ENCODE data around the gene RAB25. TPM values are rescaled to one million over a fixed set of nuclear protein-coding genes. Genes with fewer than 3 reads are reported as not detected.
"Not testable (repeated sequence)": the region's sequence is repeated elsewhere in the genome, so short reads cannot be mapped to it uniquely, and the experiment has no call there.

Gene RAB25
- total RNA-seq, 1 donor, result under 0.01 TPM

DNA sequence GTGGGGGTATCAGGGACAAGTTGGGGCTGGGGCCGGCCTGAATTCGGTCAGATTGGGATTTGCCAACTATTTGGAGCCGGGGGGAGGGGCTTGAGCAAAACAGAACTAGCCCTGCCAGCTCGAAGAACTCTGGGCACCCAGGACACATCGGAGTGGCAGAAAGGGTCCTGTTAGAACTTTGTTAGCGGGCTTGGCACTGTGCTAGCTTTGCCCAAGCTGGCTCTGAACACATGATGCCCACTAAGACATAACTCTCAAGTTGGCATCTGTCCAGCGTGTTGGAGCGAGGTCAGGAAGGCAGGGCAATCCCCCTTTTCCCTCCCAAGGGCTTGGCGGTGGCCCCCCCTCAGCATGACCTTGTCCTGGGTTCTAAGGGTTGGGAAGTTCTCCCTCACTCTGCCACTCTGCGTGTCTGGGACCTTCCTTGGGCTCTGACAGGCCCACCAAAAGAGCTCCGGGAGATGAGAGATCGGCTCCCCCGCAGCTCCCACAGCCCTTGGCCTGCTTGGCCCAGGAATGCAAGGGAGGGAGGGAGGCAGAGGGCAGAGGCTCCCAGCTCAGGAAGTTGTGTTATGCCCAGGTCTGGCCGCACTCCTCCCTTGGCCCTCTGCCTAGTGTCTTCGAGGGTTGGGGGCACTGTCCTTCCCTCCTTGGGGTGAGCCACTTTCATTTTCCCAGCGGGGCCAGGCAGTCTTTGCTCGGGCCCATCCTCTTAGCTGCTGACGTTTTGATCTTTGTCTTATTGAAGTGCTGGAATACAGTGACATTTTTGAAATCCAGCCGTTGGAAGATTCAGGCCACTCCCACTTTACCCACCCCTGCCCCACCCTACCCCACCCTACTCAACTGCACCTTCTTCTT is 54.8 kb downstream of the RAB25 start:
- DNase-seq (ENCODE audit: low read depth in 2 of 3, low spot score in 2 of 3), result no peak

DNA sequence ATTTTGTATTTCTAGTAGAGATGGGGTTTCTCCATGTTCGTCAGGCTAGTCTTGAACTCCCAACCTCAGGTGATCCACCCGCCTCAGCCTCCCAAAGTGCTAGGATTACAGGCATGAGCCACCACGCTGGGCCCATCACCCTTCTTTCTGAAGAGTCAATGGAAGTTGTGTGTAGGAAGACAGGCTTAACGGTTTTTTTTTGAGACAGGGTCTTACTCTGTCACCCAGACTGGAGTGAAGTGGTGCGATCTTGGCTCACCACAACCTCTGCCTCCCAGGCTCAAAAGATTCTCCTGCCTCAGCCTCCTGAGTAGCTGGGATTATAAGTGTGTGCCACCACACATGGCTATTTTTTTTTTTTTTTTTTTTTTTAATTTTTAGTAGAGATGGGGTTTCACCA is 55.8 kb downstream of the RAB25 start:
- DNase-seq (ENCODE audit: low read depth in 2 of 3, low spot score in 2 of 3), result not testable (repeated sequence)

DNA sequence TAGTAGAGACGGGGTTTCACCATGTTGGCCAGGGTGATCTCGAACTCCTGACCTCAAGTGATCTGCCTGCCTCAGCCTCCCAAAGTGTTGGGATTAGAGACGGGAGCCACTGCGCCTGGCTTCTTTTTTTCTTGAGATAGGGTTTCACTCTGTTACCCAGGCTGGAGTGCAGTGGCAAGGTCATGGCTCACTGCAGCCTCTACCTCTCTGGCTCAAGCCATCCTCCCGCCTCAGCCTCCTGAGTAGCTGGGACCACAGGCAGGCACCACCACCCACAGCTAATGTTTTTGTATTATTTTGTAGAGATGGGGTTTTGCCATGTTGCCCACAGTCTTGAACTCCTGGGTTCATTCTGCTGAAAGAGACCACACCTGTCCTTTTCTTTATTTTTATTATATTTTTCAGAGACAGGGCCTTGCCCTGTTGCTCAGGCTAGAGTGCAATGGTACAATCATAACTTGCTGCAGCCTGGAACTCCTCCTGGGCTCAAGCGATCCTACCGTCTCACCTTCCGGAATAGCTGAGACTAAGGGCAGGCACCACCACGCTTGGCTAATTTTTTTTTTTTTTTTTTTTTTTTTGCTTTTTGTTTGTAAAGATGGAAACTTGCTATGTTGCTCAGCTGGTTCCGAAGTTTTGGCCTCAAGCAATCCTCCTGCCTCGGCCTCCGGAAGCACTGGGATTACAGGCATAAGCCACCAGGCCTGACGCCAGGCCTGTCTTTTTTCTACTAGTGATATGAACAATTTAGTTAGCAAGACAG is 56.6 kb downstream of the RAB25 start:
- DNase-seq (ENCODE audit: low read depth in 2 of 3, low spot score in 2 of 3), result no peak

DNA sequence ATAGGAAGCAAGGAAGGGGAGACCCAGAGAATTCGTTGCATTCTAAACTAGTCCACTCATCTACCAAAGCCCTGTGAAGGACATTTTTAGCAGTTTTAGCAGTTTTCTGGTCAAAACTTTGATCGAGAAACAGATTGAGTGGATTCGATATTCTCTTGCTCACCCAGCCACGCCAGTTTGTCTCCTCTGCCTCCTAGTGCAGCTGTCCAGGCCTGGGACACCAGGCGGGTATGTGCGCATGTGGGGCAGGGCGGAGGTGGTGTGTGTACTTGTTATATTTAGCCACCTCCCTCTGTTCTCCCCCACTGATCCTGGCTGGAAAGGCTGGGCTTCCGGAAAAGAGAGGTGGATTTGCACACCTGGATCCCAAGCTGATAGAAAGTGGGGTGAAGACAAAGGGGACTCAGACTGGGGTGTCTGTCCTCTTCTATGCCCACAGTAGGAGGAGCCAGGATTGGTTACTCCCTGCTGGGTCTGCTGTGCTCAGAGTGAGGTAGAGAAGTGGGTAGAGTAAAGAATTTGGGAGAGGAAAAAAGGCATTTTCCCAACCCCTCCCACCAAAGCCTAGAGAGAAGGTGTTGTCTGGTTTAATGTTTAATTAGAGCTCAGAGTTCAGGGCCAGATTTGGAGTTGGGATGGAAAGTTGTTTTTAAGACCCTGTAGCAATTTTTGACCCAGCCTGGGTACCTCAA is 57.4 kb downstream of the RAB25 start:
- no peak for DNase-seq (ENCODE audit: low read depth in 2 of 3, low spot score in 2 of 3)

DNA sequence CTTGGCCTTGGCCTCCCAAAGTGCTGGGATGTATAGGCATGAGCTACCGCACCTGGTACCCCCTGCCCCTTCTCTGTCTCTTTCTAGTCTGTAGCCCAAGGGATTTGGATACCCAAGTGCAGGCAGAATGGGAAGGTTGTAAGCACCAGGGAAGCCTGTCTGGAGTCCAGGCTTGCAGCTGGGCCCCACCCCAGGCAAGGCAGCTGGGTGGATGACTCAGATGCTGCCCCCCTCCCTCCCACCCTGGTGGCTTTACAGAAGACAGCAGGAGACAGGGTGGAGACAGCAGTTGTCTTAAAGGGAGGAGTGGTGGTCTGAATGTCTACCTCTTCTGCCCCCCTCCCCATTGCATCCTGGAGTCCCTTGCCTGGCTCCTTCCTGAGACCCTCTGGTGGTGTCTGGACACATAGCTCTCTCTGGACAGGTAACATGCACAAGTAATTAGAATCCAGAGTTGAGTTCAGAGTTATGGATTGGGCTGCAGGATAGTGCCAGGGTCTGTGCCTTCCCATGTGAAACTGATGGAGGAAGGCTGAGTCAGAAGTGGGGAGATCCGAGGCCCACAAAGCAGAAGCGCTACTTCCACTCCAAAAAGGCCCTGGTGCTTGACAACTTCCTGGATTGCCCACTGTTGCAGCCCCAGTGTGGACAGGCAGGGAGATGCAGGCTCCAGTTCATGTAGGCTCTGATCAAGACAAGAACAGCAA is 58.7 kb downstream of the RAB25 start:
- DNase-seq (ENCODE audit: low read depth in 2 of 3, low spot score in 2 of 3), result peak in 2 of 3 donors; percentile 69 to 70

Other genes starting within 250 kb of the RAB25 start
- 26.4 TPM for gene GON4L, start 203.9 kb upstream of the RAB25 start, total RNA-seq
- gene SYT11, start 201.6 kb upstream of the RAB25 start, total RNA-seq, result 27.2 TPM
- 45.8 TPM for gene RIT1, start 149.8 kb upstream of the RAB25 start, total RNA-seq
- 45.2 TPM for gene KHDC4, start 126.7 kb upstream of the RAB25 start, total RNA-seq
- gene RXFP4, start 119.5 kb upstream of the RAB25 start, total RNA-seq, result not detected
- gene ARHGEF2, start 82.6 kb upstream of the RAB25 start, total RNA-seq, result 291 TPM
- 713 TPM for gene SSR2, start 40.2 kb upstream of the RAB25 start, total RNA-seq
- 17.5 TPM for gene UBQLN4, start 7.4 kb upstream of the RAB25 start, total RNA-seq
- 68.1 TPM for gene LAMTOR2, start 6.4 kb upstream of the RAB25 start, total RNA-seq
- gene MEX3A, start 21.3 kb downstream of the RAB25 start, total RNA-seq, result 3.2 TPM
- 280 TPM for gene LMNA, start 53.6 kb downstream of the RAB25 start, total RNA-seq
- gene SEMA4A, start 92.4 kb downstream of the RAB25 start, total RNA-seq, result 15.1 TPM
- gene SLC25A44, start 132.9 kb downstream of the RAB25 start, total RNA-seq, result 13.2 TPM
- gene PMF1, start 151.8 kb downstream of the RAB25 start, total RNA-seq, result 103 TPM
- 1.9 TPM for gene BGLAP, start 181.0 kb downstream of the RAB25 start, total RNA-seq
- gene PAQR6, start 186.9 kb downstream of the RAB25 start, total RNA-seq, result 2.2 TPM
- gene SMG5, start 221.7 kb downstream of the RAB25 start, total RNA-seq, result 52.5 TPM
- gene TMEM79, start 223.2 kb downstream of the RAB25 start, total RNA-seq, result 4.8 TPM
- gene GLMP, start 234.5 kb downstream of the RAB25 start, total RNA-seq, result 50.1 TPM
- not detected for gene VHLL, start 238.1 kb downstream of the RAB25 start, total RNA-seq

All from hematopoietic multipotent progenitor cell (in vitro differentiated cells).